ENCODE results near the gene RELN. TPM values are rescaled to one million over a fixed set of nuclear protein-coding genes. Genes with fewer than 3 reads are reported as not detected.

Gene RELN
- total and polyA plus RNA-seq, 9 of the 15 experiments (the other 6 are each of a cell fraction or from before 2014, with no cell fraction given) = 12.9 to 43.2 (median 18.1) TPM

DNA sequence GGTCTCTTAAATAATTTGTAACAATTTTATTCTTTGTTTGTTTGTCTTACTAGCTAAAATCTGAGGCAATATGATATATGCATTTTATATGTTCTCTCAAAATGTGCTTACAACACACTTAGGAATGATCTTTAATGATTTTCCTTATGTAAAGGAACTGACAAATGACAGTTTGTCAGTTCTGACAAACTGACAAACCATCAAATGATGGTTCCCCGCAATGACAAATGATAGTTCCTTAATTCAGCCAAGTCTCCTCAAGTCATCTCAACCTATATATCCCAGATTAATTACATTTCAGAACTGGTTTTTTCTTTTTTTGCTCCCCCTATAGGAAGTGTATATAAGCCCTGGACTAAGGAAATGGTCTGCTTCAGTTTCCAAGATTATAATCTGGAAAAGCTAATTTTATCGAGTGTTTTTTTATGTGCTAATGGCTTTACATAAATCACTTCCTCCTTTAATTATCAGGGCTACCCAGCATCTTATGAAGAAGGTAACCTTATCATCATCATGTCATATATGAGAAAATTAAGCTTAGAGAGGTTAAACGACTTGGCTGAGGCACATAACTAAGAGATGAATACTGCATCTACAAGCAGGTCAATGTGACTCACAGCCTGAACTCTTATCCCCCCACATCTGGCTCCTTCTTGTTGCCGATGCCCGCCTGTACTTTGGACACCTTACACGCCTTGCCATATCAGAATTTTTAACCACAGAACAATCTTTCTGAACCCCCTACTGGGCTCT, 75.1 kb downstream of the RELN start:
- BruUV-seq (replicated peaks) = no TSS peak
- H4K20me1 ChIP-seq (replicated peaks; ENCODE audit: control insufficient read depth, insufficient read depth, low read length) = no peaks in the 10 kb centered on the region
- H3K9me3 ChIP-seq (replicated peaks; ENCODE audit: control insufficient read depth, insufficient read depth, low read depth, low read length) = no peaks in the 10 kb centered on the region
- CTCF ChIA-PET (ENCODE audit: low intra/inter-chr PET ratio) = no interaction called here
- H3K4me3 ChIP-seq = no peak overlapping the region
- peaks cover 15% of the 10 kb centered on the region for H3K36me3 ChIP-seq (ENCODE audit: control insufficient read depth, insufficient read depth, low read length)
- peak overlapping the region; percentile 61 for H3K27ac ChIP-seq (ENCODE audit: extremely low read depth, low read depth, low read length)
- ATAC-seq (peak; percentile 16), DNase-seq (ENCODE audit: extremely low read depth in 1 of 4, low spot score in 3 of 4) (peak; percentile 19 to 81 (median 40)), FAIRE-seq (peak; percentile 69)
- H3K4me2 ChIP-seq (ENCODE audit: insufficient read depth, low read length) = no peak overlapping the region
- H3K27me3 ChIP-seq (ENCODE audit: control insufficient read depth in 2 of 2, insufficient read depth in 2 of 2, low read length in 2 of 2) = no peaks in the 10 kb centered on the region
- in situ Hi-C loops (cut with MboI) = no loop called here
- 6% methylated on average over 6 of the region's 6 CpGs for WGBS (ENCODE audit: insufficient coverage, low coverage, missing lambda C conversion rate)
- POLR2A ChIA-PET = interaction anchor here (0.7 to 1.2 kb wide), 2 partner anchors 8 to 150 kb away, joined by 3 to 4 read pairs; no protein-coding TSS in a partner anchor
- no peaks in the 10 kb centered on the region; the same call in 2 of the 3 replicates for H3K79me2 ChIP-seq (ENCODE audit: control insufficient read depth, insufficient read depth, low read length)
- intact Hi-C loops (cut with micrococcal nuclease) = loop anchor here (10.0 kb wide), 1 partner anchor 180 kb away; no protein-coding TSS in a partner anchor
- peak overlapping the region in 1 of 2 experiments; percentile 21; a peak in 1 of 4 replicates for H3K9ac ChIP-seq (ENCODE audit: insufficient read depth in 1 of 2, low read depth in 2 of 2, low read length in 2 of 2)
- no peaks in the 10 kb centered on the region for H3K9me1 ChIP-seq (ENCODE audit: control insufficient read depth, insufficient read depth, low read length)
- H2AFZ ChIP-seq (ENCODE audit: low read depth, low read length) = peak overlapping the region; percentile 2; the same call in 1 of the 2 replicates
- H3K4me1 ChIP-seq (replicated peaks in 1 of 2; ENCODE audit: control insufficient read depth in 2 of 2, insufficient read depth in 2 of 2, low read length in 2 of 2) = peaks cover 11 to 36% of the 10 kb centered on the region in 2 experiments
- TF ChIP-seq DACH1 (IDR thresholded peaks at IDR 0.05; ENCODE audit: partially characterized antibody) = no peak
- peak; percentile 34; the same call in 1 of the 2 replicates for TF ChIP-seq KLF16 (IDR thresholded peaks at IDR 0.05)
- TF ChIP-seq POLR2G (IDR thresholded peaks at IDR 0.05; ENCODE audit: low read depth, low read length) = no peak
- no peak for TF ChIP-seq ZNF239 (CRISPR knock-in tag; IDR thresholded peaks at IDR 0.05)
- TF ChIP-seq MTA2 (IDR thresholded peaks at IDR 0.05; ENCODE audit: low read depth) = peak; percentile 38
- 0 out of 2 replicates have a peak, but pooled peaks have one; percentile 29 for TF ChIP-seq SOX6 (IDR thresholded peaks at IDR 0.05)
- TF ChIP-seq NR2F6 (CRISPR knock-in tag; IDR thresholded peaks at IDR 0.05) = no peak
- no peak for TF ChIP-seq EWSR1 (IDR thresholded peaks at IDR 0.05; ENCODE audit: borderline replicate concordance, low read depth, partially characterized antibody)
- TF ChIP-seq, protein P1, sequence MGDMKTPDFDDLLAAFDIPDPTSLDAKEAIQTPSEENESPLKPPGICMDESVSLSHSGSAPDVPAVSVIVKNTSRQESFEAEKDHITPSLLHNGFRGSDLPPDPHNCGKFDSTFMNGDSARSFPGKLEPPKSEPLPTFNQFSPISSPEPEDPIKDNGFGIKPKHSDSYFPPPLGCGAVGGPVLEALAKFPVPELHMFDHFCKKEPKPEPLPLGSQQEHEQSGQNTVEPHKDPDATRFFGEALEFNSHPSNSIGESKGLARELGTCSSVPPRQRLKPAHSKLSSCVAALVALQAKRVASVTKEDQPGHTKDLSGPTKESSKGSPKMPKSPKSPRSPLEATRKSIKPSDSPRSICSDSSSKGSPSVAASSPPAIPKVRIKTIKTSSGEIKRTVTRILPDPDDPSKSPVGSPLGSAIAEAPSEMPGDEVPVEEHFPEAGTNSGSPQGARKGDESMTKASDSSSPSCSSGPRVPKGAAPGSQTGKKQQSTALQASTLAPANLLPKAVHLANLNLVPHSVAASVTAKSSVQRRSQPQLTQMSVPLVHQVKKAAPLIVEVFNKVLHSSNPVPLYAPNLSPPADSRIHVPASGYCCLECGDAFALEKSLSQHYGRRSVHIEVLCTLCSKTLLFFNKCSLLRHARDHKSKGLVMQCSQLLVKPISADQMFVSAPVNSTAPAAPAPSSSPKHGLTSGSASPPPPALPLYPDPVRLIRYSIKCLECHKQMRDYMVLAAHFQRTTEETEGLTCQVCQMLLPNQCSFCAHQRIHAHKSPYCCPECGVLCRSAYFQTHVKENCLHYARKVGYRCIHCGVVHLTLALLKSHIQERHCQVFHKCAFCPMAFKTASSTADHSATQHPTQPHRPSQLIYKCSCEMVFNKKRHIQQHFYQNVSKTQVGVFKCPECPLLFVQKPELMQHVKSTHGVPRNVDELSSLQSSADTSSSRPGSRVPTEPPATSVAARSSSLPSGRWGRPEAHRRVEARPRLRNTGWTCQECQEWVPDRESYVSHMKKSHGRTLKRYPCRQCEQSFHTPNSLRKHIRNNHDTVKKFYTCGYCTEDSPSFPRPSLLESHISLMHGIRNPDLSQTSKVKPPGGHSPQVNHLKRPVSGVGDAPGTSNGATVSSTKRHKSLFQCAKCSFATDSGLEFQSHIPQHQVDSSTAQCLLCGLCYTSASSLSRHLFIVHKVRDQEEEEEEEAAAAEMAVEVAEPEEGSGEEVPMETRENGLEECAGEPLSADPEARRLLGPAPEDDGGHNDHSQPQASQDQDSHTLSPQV (IDR thresholded peaks at IDR 0.05) = peak; percentile 57; the same call in 1 of the 2 replicates
- TF ChIP-seq ZBTB33 (CRISPR knock-in tag; IDR thresholded peaks at IDR 0.05) = no peak
- no peak for TF ChIP-seq ZBTB7A (IDR thresholded peaks at IDR 0.05; ENCODE audit: borderline replicate concordance, control insufficient read depth, low read depth, low read length)
- no peak for TF ChIP-seq RFX5 (IDR thresholded peaks at IDR 0.05; ENCODE audit: low read depth, low read length)
- TF ChIP-seq, protein P2, sequence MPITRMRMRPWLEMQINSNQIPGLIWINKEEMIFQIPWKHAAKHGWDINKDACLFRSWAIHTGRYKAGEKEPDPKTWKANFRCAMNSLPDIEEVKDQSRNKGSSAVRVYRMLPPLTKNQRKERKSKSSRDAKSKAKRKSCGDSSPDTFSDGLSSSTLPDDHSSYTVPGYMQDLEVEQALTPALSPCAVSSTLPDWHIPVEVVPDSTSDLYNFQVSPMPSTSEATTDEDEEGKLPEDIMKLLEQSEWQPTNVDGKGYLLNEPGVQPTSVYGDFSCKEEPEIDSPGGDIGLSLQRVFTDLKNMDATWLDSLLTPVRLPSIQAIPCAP (CRISPR knock-in tag; IDR thresholded peaks at IDR 0.05; ENCODE audit: borderline replicate concordance) = no peak
